CD4-positive, alpha-beta T cell treated with Interleukin-15 for 1 hour (primary cell): ENCODE results near the gene UBL7.
A peak's percentile ranks its signal among the peaks of the same experiment; 100 is the strongest.
"Not testable (repeated sequence)": the region's sequence is repeated elsewhere in the genome, so short reads cannot be mapped to it uniquely, and the experiment has no call there.

ENCODE experiments used
- DNase-seq: peaks from one replicate; pipeline ENCODE4 v3.0.0-alpha.2; 2020

The UBL7 gene

GRCh38 chr15:74460871-74461846, at the start of gene UBL7:
Gene UBL7, minus strand, starts transcription at chr15:74461160. Its CDS starts 2,293 bp downstream, at chr15:74458867.
- peak; percentile 95 for DNase-seq

- no peak for DNase-seq
Observed at GRCh38 chr15:74506515-74506840, 45.5 kb upstream of the UBL7 start.

GRCh38 chr15:74505837-74506514, 45.0 kb upstream of the UBL7 start:
- no peak for DNase-seq

- no peak for DNase-seq
Observed at GRCh38 chr15:74504836-74505235, 43.9 kb upstream of the UBL7 start.

- no peak for DNase-seq
Observed at GRCh38 chr15:74504418-74504817, 43.5 kb upstream of the UBL7 start.

- no peak for DNase-seq
Observed at GRCh38 chr15:74502301-74502700, 41.3 kb upstream of the UBL7 start.

- no peak for DNase-seq
Observed at GRCh38 chr15:74500401-74500800, 39.4 kb upstream of the UBL7 start.

GRCh38 chr15:74499366-74499765, 38.4 kb upstream of the UBL7 start:
- no peak for DNase-seq

- DNase-seq, result no peak
Observed at GRCh38 chr15:74497584-74497983, 36.6 kb upstream of the UBL7 start.

GRCh38 chr15:74496648-74497047, 35.7 kb upstream of the UBL7 start:
- DNase-seq, result no peak

- no peak for DNase-seq
Observed at GRCh38 chr15:74490339-74490689, 29.4 kb upstream of the UBL7 start.

- peak; percentile 75 for DNase-seq
Observed at GRCh38 chr15:74489518-74490338, 28.8 kb upstream of the UBL7 start.

- DNase-seq, result no peak
Observed at GRCh38 chr15:74488776-74489175, 27.8 kb upstream of the UBL7 start.

GRCh38 chr15:74482661-74483060, 21.7 kb upstream of the UBL7 start:
- no peak for DNase-seq

- DNase-seq, result not testable (repeated sequence)
Observed at GRCh38 chr15:74480364-74480763, 19.4 kb upstream of the UBL7 start.

- not testable (repeated sequence) for DNase-seq
Observed at GRCh38 chr15:74471621-74472020, 10.7 kb upstream of the UBL7 start.

GRCh38 chr15:74470631-74471395, 9.9 kb upstream of the UBL7 start:
- DNase-seq, result no peak

- no peak for DNase-seq
Observed at GRCh38 chr15:74468341-74469032, 7.5 kb upstream of the UBL7 start.

- DNase-seq, result no peak
Observed at GRCh38 chr15:74466570-74466969, 5.6 kb upstream of the UBL7 start.

- no peak for DNase-seq
Observed at GRCh38 chr15:74464897-74465296, 3.9 kb upstream of the UBL7 start.

GRCh38 chr15:74464216-74464615, 3.3 kb upstream of the UBL7 start:
- peak; percentile 23 for DNase-seq

- DNase-seq, result no peak
Observed at GRCh38 chr15:74463634-74464033, 2.7 kb upstream of the UBL7 start.
